Measurements from ENCODE around the gene ARHGEF2. TPM values are rescaled to one million over a fixed set of nuclear protein-coding genes. Genes with fewer than 3 reads are reported as not detected.
A peak's percentile ranks its signal among the peaks of the same experiment; 100 is the strongest.

ARHGEF2 gene
- total RNA-seq, 1 donor: 116 TPM

DNA sequence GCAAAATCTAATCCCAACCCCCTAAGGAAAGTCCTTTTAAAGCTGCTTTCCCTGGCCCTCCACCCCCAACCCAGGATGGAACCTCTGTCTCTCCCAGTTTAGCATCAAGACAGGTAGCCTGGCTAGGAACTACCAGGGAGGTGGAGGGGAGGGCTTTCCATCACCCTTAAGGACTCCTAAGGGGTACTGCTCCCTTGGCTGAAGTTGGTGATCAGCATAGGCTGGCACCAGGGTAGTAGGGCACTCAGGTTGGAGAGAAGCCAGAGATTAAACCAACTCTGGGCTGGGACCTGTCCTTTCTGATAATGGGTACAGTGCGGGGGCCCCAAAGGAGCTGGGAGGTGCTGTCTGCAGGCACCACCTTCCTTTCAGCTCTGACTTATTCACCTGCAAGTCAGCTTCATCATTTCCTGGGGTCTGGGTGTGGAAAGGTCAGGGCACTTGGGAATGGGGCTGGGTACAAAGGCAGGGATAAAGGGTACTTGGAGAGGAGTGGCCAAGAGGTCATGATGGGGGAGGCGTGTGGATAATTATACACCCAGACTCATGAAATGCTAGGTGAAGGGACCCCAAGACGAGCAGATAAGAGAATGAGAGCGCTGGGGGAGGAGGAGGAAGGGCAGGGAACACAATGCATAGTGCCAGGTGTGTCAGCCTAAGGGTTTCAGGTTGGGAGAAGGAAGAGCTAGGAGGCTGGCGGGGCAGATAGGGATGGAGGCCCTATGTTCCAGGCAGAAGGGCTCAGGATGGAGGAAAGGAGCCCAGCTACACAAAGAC is 1.2 kb downstream of the ARHGEF2 start:
- TF ChIP-seq, protein P1, sequence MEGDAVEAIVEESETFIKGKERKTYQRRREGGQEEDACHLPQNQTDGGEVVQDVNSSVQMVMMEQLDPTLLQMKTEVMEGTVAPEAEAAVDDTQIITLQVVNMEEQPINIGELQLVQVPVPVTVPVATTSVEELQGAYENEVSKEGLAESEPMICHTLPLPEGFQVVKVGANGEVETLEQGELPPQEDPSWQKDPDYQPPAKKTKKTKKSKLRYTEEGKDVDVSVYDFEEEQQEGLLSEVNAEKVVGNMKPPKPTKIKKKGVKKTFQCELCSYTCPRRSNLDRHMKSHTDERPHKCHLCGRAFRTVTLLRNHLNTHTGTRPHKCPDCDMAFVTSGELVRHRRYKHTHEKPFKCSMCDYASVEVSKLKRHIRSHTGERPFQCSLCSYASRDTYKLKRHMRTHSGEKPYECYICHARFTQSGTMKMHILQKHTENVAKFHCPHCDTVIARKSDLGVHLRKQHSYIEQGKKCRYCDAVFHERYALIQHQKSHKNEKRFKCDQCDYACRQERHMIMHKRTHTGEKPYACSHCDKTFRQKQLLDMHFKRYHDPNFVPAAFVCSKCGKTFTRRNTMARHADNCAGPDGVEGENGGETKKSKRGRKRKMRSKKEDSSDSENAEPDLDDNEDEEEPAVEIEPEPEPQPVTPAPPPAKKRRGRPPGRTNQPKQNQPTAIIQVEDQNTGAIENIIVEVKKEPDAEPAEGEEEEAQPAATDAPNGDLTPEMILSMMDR (IDR thresholded peaks at IDR 0.05; ENCODE audit: insufficient read depth, low read length): no peak
- DNase-seq (ENCODE audit: low read depth): no peak
- peak overlapping the region; percentile 97 for H3K4me3 ChIP-seq (ENCODE audit: low read depth, low read length)

DNA sequence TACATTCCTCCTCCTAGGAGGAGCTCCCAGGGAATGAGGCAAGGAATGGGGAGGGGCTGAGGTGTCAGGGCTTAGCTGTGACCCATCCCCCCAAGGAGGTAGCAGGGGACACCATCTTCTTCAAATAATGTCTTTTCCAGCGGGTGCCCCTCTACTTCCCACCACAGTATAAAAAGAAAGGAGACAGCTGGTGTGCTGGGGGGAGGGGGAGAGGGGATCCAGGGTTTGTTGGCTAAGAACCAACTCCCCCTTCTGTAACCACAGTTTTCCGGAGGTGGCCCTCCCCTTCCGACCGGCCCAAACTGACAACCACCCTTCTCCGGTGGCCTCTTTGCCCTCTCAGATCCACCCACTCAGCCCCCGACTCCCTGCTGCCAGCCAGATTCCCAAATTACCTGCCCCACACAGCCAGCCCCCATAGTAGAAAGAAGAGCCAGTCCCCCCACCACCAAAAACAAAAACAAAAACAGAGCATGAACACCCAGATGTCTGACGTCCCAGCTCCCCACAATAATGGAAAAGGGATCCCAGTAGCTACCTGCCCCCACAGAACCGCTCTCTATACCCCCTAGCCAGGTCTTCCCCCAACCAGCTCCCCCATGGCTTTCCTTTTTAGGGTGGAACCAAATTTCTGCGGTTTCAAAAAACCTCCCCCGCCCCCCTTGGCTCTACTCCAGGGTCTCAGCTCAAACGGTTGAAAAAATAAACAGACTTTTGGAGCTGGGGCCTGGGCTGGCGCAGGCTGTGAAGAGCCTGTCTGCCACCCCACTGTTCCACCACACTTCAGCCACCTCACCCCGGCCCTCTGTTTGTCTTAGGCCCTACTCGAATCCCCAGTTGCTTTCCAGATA is 2.1 kb downstream of the ARHGEF2 start:
- TF ChIP-seq, protein P1 (IDR thresholded peaks at IDR 0.05; ENCODE audit: insufficient read depth, low read length): no peak
- peak overlapping the region; percentile 97 for H3K4me3 ChIP-seq (ENCODE audit: low read depth, low read length)
- peak; percentile 87 for DNase-seq (ENCODE audit: low read depth)

DNA sequence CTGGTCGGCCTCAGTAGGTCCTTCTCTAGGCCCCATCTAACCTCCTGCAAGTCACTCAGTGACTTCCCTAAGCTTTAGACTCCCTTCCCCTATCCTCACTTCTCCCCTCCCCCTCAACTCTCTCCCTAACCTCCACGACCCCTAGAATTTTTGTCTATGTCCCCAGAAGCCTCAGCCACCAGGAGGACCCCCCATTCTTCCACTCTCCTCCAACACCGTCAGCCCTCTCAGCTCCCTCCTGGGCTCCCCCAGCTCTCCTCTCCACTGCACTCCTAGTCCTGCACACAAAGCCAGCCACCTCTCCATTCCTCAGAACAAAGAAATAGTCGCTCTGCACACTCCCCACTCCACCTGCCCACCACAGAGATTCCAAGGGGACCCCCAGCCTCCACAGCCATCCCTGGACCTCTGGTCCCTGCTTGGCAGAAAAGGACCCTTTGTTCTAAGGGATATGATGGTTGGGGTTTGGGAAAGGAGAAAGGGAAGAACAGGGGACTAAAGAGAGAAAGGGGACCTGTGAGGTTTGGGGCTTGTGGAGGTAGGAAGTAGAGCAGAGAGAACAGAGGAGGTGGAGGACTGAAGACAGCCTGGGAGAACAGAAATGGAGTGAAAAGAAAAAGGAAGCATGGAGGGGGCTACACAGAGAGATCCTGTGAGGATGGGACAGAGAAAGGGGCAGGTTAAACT is 2.8 kb downstream of the ARHGEF2 start:
- H3K4me3 ChIP-seq (ENCODE audit: low read depth, low read length): peak overlapping the region; percentile 97
- DNase-seq (ENCODE audit: low read depth): no peak
- TF ChIP-seq, protein P1 (IDR thresholded peaks at IDR 0.05; ENCODE audit: insufficient read depth, low read length): no peak

DNA sequence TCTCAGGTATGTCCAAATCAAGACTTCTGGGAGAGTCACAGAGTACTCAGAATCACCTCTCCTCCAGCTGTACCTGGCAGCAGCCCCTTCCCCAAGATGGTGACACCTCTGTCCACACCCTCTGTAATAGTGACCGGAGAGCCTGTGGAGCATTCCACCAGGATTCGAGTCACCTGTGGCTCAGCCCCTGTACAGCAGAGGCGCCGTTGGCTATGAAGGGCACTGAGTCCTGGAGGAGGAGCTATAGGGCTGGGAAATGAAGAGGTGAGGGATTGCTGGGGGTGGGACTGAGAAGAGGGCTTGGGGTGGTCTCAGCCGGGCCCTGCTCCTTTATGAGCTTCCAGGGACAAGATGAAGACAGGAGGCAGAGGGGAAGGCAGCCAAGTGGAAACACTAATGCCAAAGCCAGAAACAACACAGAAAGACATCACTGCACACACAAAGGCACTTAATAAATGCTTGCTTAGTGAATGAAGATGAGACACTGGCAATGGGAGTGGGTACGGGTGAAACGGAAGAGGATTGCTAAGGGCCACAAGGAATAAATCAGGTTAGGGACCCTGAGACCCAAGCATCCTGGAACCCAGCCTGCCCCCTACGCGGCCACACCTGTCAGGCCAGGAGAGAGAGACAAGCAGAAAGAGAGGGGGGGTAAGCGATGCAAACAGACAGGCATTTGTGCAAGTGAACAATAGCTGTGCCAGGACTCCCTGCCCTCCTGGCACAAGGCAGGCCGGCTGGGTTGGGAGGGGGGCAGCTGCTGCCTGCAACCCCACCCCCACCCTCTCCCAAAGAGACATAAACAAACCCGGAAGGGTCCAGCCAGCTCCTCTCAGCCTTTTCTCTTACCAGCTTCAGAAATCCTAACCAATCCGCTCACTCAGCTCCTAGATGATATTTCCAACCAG is 3.9 kb downstream of the ARHGEF2 start:
- TF ChIP-seq, protein P1 (IDR thresholded peaks at IDR 0.05; ENCODE audit: insufficient read depth, low read length): no peak
- H3K4me3 ChIP-seq (ENCODE audit: low read depth, low read length): peak overlapping the region; percentile 97
- no peak for DNase-seq (ENCODE audit: low read depth)

DNA sequence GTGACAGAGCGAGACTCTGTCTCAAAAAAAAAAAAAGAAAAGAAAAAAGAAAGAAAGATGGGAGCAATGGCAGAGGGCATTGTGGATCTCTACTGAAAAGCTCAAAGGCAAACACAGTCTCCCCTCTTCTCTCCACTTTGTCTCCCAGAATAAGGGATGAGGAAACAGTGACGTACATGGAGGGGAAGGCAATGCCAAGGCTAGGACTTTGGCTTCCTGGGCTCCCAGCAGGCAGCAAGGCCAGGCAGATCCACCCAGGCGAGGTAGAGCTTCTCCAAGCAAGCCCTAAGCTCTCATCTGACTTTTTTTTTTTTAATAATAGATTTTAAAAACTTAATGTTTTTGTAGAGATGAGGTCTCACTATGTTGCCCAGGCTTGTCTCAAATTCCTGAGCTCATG is 4.6 kb downstream of the ARHGEF2 start:
- TF ChIP-seq, protein P1 (IDR thresholded peaks at IDR 0.05; ENCODE audit: insufficient read depth, low read length): no peak
- no peak for DNase-seq (ENCODE audit: low read depth)

More for the DNA sequence above, 4.6 kb downstream of the ARHGEF2 start:
- no peak overlapping the region for H3K4me3 ChIP-seq (ENCODE audit: low read depth, low read length)

All from fibroblast of the aortic adventitia (primary cell).